Skin of body (tissue), 2 donors: ENCODE results near the gene PIP4K2A. TPM values are rescaled to one million over a fixed set of nuclear protein-coding genes. Genes with fewer than 3 reads are reported as not detected.
"Not testable (repeated sequence)": the region's sequence is repeated elsewhere in the genome, so short reads cannot be mapped to it uniquely, and the experiment has no call there.

Experiments
- DNase-seq: peaks from one replicate; lab custom pipeline; 2025; lab: John Stamatoyannopoulos, UW
- total RNA-seq: library from RNA; depleted of rRNA; stranded (reverse); fragments of >200 nt; gene quantifications from one replicate; pipeline ENCODE4 v1.2.3, GENCODE V29; 2014

The PIP4K2A gene
- total RNA-seq, 1 donor from 2014 or later = 22.1 TPM

- DNase-seq = no peak
Measured at GRCh38 chr10:22719406-22720042, 5.1 kb upstream of the PIP4K2A start.

DNA sequence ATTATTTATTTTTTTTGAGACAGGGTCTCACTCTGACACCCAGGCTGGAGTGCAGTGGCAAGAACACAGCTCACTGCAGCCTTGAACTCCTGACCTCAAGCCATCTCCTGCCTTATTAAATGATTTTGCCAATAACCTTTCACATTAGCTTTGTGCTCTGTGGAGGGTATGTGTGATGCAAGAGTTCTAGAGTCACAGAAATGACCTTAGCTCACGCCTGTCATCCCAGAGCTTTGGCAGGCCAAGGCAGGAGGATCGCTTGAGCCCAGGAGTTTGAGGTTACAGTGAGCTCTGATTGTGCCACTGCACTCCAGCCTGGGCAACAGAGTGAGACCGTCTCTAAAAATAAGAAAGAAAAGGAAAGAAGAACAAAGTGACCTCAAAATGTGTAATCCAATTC is 4.3 kb upstream of the PIP4K2A start:
- DNase-seq = not testable (repeated sequence)

- DNase-seq = no peak
Measured at GRCh38 chr10:22717728-22718127, 3.4 kb upstream of the PIP4K2A start.

DNA sequence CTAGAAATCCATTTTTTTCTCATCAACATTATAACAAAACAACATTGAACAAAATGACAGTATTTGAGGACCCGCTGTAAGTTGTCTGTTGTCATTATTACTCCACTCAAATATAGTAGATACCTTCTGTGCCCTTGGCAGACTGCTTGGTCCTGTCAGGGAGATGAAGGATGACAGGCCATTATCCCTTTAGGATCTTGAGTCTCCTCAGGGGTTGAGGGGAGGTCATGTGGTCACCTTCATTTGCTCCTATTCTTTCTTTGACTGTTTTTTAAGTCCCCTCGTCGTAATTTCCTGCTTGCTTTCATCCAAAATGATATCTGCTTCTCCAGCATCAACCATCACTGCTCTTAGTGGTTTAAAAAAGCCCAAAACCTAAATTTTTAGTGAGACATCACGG is 2.6 kb upstream of the PIP4K2A start:
- no peak for DNase-seq

GRCh38 chr10:22715290-22715625 is 880 bp upstream of the PIP4K2A start:
- no peak for DNase-seq

DNA sequence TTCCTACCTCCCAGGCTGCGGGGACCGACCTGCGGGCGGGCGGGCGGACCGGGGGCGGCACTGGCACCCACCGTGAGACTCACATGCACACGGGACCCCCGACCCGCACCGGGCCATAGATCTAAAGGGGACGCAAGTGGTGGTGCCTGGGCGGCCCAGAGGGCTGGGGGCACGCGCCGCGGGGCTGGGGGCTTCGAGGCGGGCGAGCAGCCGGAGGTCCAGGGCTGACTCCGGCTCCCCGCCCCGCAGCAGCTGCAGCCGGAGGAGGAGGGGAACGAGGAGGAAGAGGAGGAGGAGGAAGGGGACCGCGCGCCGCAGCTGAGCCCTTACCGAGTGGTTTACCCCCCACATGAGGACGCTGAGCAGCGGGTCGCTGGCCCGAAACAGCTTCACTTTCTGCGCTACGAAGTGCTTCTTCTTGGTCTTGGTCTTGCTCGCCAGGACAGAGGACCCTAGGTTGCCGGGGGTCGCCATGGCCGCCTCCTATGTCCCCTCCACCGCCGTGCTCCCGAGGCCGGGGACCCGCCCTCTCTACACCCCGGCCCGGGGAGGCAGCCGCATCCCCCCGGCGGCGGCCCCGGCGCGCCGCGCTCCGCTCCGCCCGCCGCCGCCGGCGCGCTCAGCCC is 412 bp downstream of the PIP4K2A start:
- no peak for DNase-seq

- no peak for DNase-seq
Measured at GRCh38 chr10:22712956-22713852, 1.2 kb downstream of the PIP4K2A start.

GRCh38 chr10:22712211-22712955 is 2.0 kb downstream of the PIP4K2A start:
- DNase-seq = peak; percentile 56

DNA sequence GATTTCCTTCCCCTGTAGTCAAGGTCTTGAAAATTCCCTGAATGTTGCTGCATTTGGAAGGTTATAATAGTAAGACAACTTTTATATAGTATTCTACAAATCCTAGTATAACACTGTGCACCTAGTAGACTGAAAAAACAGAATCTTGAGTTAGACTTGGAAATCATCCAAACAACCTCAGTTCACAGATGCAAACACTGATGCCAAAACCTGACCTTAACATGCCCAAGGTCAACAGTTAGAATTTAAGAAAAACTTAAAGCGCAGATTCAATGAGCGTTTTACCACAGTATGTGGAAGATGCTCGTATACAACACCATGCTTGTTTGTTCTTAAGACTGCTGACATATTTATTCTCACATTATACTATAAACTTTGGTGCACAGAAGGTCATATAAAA is 3.0 kb downstream of the PIP4K2A start:
- no peak for DNase-seq

- DNase-seq = no peak
Measured at GRCh38 chr10:22710139-22710745, 4.1 kb downstream of the PIP4K2A start.

DNA sequence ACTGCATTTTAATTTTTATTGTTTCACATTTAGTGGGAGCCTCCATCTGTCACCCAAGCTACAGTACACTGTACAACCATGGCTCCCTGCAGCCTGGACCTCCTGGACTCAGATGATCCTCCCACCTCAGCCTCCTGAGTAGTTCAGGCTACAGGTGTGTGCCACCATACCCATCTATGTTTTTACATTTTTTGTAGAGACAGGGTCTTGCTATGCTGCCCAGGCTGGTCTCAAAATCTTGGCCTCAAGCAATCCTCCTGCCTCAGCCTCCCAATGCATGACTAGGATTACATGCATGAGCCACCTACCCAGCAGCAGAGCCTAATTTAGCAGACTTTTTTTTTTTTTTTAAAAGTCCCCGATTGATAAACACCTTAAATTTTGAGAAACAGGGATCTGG is 5.6 kb downstream of the PIP4K2A start:
- no peak for DNase-seq

- no peak for DNase-seq
Measured at GRCh38 chr10:22705527-22705926, 8.9 kb downstream of the PIP4K2A start.

DNA sequence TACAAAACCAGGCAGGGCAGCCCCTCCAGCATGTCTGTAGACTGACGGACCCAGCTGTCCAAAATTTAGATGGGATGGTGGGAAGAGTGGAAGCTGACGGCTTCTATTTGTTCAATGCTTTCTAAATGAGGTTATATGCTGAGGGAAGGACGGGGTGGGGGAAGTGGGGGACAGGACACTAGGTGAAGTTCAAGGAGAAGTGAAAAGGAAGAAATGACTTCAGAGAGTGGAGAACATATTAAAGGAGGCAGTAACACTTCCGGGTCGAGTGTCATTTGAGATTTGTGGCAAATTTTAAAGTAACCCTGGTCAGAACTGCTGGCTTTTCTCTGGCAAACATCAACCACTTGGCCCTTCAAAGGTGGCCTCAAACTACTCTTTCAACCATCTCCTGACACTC is 9.4 kb downstream of the PIP4K2A start:
- DNase-seq = no peak

GRCh38 chr10:22704471-22704911 is 9.9 kb downstream of the PIP4K2A start:
- no peak for DNase-seq

DNA sequence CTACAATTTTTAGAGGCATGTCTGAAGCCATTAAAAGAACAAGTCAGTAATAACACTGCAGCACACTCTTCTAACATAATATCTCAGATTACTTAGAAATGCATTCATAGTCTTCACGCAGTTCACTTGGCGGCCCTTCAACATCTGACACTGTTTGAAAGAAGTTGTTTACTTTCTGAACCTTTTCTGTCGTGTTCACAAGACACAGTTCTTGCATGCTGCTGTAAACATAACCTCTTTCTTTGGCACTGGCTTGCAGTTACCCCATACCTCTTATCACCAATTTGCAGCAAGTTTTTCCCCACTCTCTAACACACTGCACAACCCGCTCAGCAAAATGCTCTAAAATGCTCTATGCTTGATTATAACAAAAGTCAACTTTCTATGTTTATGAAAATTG is 12.0 kb downstream of the PIP4K2A start:
- no peak for DNase-seq

GRCh38 chr10:22701132-22701826 is 13.1 kb downstream of the PIP4K2A start:
- no peak for DNase-seq

DNA sequence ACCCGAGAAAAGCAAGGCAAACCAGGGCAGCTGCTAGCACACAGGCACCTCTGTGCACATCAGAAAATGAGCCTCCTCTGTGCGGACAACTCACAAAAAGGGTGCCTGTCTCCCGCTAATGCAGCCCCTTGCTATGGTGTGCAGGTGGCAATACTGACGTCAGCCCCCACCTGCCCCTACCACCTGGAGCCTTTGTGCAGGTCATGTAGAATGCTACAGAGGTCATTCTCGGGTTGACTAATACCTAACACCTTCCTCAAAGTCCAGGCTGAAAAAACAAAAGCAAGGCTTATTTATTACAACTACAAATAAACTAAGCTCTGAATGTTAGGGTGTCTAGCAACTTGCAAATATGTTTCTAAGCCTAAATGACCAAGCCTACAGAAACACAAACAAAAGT is 13.9 kb downstream of the PIP4K2A start:
- DNase-seq = no peak

DNA sequence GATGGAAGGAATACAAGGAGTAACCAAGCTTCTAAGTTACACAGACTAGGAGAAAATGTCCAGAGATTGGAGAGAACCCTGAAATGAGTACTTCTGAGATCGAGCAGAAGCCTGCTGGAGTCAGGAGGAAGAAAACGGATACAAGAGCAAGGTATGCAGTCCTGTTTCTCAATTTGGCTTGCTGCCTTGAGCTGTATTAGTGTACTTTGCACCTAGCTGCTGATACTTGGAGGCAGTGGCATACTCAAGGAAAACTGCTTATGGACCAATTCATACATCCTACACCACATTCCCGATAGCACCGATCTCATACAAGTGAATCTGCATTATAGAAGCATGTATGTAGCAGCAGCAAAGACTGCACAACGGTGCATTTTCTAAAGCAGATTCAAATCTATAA is 14.4 kb downstream of the PIP4K2A start:
- DNase-seq = no peak

DNA sequence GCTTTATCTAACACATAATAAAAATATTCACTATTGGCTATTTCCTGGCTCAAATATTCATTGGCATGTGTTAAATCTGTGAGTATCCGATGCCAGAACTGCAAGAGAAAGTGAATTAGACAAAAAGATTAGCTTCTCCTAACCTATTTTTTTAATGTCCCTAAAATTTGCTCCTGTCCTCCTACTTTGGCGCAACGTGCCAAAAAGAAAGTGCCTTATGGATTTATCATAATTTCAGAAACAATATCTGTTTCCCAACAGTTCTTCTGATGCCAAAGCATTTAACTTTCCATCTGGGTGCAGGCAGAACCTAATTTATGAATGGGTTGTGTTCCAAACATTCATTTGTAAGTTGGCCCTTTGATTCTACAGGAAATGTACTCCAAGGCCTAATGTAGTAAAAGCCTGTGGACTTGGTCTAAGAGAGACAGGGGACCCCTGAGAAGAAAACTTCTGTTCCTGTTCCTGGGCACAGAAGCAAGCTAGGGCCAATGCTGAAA is 15.4 kb downstream of the PIP4K2A start:
- DNase-seq = no peak

GRCh38 chr10:22697800-22698199 is 16.6 kb downstream of the PIP4K2A start:
- DNase-seq = no peak

GRCh38 chr10:22697101-22697500 is 17.3 kb downstream of the PIP4K2A start:
- no peak for DNase-seq
